ENCODE results near the gene KANSL1.

The KANSL1 gene

DNA sequence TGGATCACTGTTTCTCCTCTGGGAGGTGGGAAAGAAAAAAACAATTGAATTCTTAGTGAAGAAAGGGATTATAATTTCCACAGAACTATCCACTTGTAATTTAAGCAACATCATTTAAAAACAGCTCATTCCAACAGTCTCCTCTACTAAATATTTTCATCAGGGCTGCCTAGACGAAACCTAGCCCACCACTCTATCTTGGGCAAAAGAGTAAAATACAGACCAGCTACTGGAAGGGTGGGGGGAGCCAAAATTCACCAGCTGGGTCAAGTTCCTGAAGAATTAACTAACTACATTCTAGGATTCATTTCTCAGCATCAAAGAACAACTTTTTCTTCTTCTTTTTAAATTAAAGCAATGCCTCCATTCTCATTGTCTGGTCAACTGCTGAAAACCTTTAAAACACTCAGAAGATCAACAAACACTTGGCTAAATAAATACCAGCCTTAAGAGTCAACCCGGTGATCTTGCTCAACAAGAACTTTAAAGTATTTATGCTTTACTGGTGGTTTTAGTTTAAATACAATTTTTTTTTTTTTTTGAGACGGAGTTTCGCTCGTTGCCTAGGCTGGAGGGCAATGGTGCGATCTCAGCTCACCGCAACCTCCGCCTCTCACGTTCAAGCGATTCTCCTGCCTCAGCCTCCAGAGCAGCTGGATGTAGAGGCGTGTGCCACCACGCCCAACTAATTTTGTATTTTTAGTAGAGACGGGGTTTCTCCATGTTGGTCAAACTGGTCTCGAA, 25.2 kb downstream of the KANSL1 start:
- no peak for DNase-seq

DNA sequence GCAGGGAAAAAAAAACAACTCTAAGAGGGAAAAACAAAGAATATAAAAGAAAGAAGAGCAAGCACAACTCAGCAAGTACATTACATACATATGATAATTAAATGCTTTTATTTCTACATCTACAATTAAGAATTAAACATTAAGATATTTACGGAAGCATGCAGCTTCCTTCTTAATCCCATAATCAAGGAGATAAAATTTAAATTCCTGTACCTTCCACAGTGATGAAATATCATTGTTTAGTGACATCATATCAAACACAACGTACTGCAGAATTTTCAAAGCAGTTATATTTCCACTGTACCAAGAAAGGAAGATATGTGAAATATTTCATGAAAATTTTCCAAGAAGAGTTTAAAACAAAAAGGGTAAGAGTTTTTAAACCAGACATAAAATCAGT, 26.0 kb downstream of the KANSL1 start:
- DNase-seq = no peak

DNA sequence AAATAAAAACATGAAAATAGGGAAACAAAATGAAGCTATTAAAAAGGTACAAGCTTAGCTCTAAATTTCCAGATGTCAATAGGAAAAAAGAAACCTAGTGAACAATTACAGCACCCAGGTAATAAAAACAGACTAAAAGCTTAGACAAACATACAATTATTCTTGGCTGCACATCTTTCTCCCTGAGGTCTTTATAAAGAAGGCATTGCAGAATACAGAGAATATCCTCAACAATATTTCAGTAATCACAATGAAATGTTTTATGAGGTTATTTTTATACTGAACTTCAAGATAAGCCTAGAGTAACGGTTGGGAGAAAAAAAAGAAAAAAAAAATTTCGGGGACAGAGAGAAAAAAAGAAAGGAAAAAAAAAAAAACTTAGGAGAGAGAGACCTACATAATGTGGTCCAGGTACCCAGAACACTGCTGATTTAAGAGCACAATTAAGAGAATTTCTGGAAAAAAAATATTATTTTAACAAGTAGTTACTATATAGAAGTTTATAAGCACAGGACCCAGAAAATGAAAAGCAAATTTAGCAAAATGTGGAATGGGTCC, 26.5 kb downstream of the KANSL1 start:
- no peak for DNase-seq

DNA sequence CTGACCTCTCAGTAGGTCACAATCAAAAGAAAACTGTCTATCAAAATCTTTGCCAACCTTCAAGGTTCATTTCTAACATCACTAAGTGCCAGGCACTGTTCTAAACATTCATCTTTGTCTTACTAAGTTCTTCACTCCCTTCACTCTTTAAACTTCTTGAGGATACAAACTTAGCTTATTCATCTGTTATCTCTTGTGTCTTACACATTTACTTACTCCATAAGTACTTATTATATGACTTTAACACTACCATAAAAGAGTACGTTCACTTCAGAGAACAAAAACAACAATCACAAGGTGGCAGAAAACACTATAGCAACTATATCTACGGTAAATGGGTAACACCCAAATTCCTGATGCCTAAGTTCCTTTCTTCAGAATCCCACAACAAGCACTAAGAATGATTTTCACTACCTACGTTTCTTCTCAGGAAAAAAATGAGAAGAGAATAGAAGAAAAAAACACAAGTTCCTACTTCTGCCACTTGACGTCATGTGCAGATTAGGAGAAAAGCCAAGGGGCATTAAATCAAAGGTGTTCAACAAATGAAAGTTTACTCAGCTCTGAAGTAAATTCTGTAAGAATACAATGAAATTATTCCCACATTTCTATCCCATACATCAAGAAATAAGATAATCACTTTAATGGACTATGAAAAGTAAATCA, 29.2 kb downstream of the KANSL1 start:
- DNase-seq = no peak

DNA sequence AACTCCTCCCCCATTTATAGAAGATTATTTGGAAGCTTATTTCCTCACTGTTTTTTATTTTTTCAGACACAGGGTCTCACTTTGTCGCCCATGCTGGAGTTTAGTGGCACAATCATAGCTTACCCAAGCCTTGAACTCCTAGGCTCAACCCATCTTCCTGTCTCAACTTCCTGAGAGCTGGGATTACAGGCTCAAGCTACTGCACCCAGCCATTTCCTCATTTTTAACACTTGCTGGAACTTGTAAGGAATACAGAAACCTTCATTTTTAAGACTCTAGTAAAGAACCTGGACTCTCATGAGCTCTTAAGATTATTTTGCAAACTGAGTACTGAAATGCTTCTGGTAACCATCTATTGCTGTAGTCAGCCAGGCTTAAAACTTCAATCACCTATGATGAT, 29.9 kb downstream of the KANSL1 start:
- peak; percentile 53 to 60 (median 58) for DNase-seq

DNA sequence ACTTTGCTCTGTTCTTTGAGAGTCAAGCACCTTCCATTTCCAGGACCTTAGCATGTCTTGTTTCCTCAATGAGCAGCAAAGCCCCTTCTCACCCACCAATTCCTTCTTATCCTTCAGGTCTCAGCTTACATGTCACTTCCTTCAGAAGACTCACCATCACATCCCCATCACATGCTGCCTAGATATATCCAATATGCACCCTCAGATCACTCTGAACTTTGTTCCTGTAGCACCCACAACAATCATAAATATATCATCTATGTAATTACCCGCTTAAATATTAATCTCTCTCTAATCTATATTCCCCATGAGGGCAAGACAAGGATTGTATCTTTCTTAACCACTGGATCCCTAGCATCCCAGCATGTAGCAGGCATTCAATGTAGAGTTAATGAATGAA, 30.4 kb downstream of the KANSL1 start:
- DNase-seq = no peak

DNA sequence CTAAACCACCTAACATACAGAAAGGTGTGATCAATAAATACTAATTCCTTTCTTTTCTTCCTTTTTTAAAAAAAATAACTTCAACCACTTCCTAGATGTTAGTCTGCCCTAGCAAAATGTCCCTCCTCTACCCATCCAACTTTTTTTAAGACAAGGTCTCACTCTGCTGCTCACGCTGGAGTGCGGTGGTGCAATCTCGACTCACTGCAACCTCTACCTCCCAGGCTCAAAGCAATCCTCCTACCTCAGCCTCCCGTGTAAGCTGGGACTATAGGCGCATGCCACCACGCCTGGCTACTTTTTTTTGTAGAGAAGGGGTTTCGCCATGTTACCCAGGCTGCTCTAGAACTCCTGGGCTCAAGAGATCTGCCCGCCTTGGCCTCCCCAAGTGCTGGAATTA, 33.1 kb downstream of the KANSL1 start:
- no peak for DNase-seq

DNA sequence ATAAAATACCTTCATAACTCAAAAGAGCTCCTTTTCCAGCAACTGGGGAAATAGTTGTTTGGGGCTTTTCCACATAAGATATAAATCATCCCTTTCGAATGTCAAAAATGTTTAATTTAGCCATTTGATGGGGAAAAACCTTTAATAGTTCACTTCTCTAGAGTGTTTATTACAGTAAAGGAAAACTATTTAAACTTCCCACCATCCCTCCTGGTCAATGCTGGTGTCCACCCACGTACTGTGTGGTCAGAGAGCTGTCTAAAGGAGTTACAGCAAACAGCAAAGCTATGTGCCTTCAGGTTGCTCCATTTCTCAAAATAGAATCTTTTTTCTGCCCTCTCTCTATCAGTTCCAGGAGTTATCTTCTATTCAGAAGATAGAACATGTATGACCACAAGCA, 33.5 kb downstream of the KANSL1 start:
- DNase-seq = peak; percentile 53 to 66 (median 58)

DNA sequence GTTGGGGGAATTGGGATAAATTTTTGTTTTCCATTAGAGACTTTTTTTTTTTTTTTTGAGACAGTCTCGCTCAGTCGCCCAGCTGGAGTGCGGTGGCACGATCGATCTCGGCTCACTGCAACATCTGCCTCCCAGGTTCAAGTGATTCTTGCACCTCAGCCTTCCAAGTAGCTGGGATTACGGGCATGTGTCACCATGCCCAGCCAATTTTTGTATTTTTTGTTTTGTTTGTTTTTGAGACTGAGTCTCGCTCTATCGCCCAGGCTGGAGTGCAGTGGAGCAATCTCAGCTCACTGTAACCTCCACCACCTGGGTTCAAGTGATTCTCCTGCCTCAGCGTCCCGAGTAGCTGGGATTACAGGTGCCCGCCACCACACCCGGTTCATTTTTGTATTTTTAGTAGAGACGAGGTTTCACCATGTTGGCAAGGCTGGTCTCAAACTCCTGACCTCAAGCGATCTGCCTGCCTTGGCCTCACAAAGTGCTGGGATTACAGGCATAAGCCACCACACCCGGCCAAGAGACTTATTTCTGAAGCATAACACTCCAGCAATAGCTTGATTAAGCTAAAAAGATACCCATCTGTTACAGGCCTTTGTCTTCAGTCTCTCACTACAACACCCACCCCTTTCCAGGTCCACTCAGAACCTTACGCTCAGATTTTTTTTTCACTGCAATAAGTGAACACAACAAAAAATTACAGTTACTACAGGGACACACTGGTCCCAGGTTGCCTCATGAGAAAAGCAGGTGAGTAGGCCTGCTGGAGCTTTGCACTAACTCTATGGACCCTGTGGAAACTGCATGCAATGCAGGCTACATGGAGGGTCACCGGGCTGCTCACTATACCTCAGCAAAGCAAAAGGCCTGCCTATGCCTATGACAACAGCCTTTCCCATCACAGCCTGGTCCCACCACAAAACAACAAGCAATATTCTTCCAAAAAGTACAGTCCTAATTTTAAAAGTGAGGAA, 34.6 kb downstream of the KANSL1 start:
- DNase-seq = no peak

DNA sequence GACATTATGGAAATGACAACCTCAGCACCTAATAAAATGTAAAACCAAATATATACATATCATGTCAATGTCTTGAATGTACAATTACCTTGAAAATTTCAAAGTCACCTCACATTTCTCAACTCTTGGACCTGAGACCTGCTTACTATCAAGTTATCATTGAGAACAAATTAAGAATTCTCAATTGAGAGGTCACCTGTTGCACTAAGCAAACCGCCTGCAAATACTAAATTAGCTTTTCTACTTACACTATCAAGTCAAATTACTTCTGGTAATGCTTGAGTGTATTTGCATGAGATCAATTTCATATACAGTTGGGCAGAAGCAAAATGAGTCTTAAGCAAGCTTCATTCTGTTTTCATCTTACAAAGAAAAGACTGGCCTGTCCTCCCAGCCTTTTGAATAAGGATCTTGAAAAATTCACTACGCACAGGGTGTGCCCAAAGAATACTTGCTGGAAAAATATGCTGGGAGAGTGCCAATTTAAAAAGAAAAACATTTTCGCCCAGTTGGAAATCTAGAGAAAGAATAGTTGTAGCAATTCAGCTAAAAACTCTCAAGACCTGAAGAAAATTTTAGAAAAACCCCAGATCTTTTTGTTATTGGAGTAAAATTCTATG, 35.7 kb downstream of the KANSL1 start:
- no peak for DNase-seq

DNA sequence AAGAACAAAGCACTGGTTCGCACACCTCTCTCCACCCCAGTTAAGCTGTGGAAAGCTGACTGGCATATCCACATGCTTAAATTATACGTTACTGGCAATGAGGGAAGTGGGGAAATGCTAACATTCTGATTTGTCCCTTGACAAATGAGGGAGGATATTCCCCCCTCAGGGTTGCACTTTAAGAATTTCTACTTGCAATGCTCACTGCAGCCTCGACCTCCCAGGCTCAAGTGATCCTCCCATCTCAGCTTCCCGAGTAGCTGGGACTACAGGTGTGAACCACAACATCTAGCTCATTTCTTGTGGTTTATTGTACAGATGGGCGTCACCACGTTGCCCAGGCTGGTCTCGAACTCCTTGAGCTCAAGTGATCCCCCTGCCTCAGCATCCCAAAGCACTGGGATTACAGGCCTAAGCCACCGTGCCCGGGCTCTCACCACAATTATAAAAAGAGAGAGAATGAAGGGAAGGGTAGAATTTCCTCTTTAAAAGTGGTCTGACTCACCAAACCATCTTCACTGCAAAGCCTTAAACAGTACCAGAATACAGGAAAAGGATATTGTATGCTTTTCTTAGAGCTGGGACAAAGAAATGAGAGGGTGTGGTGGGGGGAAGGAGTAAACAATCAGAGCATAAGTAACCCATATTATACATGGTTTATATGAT, 38.9 kb downstream of the KANSL1 start:
- DNase-seq = peak in 2 of 3 donors; percentile 39 to 46

DNA sequence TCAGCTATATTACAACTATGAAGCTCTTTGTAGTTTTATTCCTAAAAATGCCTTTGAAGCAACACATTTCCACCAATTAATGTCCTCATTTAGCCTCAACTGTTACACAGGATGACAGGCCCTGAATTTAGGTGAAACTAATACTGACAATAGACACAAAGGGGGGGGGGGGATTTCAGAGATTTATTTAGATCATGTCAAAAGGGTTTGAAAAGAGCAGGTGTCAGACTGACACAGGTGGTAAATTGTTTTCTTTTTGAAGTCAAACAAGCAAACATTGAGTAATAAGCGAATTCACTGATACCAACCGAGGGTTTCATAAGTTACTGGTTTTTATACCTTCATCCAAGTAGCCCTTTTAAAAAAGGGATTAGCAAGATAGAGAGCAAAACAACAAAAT, 40.8 kb downstream of the KANSL1 start:
- no peak for DNase-seq

DNA sequence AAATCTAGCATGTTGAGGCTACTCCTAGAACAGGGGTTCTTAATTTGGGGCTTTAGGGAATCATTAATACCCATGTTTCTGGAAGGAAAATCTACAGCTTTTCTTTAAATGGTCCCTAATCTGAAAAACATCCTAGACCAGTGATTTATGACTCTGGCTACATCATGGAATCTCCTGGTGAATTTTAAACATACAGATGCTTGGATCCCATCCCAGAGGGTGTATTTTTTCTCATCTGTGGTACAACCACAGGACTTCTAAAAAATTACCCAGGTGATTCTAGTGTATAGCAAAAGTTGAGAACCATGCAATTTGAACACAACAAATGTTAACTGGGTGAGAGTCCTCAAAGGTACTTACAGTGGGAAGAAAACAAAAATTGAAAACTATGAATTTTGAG, 41.5 kb downstream of the KANSL1 start:
- DNase-seq = no peak

DNA sequence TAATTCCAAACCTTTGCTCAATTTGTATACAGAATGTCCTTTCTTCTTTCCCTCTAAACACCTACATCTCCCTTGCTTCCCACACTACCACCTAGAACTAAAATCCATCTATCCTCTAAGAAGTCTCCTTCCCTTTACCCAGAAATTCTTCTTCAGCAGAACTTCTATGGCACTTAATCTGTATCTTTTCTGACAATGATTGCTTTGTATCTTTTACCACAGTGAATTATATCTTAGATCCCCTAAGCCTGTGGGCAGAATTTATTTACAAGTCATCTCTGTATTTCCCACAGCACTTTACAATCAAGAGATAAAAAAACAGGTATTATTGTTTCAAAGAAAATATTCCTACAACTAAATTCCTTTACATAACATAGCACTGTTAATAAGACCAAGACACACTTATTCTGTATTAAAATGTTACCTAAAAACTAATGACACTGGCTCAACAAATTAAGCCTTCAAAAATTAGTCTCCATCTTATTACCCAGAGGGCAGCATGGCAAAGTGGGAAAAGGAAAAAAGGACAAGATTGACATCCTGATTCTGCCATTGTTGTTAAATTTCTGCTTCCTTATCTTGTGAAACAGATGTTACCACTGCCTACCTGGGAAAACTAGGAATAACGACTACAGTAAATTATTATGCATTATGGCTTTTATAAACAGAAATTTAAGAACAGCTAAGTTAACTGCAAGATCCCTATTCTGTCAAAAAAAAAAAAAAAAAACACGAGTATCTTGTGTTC, 42.8 kb downstream of the KANSL1 start:
- no peak for DNase-seq

DNA sequence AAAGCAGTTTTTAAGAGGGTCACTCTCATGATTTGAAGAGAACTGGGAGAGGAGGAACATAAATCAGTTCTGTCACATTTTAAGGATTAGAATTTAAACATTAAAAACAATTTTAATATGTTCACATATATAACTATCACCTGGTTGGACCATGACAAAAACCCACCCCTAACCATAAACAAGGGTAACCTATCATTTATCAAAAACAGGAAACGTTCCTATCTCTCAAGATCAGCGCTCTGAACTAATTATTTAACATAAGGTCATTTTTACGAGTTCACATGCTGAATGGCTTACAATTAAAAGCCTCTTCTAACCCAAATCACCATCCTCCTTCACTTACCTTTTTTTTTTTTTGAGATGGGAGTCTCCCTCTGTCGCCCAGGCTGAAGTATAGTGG, 45.0 kb downstream of the KANSL1 start:
- no peak for DNase-seq

DNA sequence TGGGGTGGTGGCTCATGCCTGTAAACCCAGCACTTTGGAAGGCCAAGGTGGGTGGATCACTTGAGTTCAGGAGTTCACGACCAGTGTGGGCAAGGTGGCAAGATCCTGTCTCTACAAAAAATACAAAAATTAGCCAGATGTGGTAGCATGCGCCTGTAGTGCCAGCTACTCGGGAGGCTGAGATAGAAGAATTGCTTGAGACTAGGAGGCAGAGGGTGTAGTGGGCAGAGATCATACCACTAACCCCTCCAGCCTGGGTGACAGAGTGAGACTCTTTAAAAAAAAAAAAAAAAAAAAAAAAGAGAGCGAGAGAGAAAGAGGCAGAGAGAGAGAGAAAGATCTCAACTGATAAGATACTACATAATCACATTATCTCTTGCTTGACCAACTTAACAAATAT, 45.9 kb downstream of the KANSL1 start:
- no peak for DNase-seq

DNA sequence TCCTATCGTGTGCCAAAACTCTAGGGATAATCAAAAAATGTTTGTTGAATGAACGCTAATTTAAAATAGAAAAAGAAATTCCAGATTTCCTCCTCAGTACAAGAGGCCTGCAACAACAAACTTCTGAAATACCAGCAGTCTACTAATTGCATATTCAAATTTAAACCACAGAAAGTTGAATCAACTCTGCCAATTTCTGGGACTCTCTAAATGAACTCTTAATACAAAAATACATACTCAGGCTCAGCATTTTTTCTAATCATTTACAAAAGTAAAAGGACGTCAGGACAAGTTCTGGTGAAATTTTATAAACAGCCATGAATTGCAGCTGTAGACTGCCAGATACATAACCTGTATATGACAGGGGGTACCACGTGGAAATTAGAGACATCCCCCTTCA, 49.0 kb downstream of the KANSL1 start:
- DNase-seq = no peak

DNA sequence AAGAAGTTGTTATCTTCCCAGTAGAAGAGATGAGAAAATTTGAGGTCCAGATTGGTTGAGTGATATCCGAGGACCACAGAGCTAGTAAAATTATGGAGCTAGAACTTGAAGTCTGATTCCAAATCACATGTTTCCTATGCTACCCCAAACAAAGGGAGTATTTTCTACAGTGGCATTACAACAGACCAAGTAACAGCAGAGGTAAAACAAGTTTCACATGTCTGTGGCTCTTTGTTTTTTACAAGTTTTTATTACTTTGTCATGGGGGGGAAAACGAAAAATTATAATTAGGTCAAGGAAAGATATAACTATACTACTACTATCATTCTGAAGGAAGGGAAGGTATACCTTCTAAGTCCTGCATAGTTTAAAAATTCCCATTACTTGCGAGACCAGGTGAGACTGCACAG, 49.4 kb downstream of the KANSL1 start:
- DNase-seq = no peak

DNA sequence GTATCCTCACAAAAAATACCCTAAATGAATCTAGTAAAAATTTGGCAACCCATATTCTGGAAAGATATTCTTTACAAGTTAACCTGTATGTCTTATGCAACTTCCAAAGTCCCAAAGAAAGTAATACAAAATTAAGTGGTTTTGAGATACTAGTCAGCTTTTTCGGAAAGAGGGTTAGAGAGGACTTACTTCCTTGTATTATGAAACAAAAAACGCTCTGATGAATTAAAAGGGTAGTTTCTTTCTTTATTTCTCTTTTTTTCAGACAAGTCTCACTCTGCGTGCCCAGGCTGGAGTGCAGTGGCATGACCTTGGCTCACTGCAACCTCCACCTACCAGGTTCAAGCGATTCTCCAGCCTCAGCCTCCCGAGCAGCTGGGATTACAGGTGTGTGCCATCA, 51.6 kb downstream of the KANSL1 start:
- DNase-seq = peak; percentile 39 to 70 (median 55)

DNA sequence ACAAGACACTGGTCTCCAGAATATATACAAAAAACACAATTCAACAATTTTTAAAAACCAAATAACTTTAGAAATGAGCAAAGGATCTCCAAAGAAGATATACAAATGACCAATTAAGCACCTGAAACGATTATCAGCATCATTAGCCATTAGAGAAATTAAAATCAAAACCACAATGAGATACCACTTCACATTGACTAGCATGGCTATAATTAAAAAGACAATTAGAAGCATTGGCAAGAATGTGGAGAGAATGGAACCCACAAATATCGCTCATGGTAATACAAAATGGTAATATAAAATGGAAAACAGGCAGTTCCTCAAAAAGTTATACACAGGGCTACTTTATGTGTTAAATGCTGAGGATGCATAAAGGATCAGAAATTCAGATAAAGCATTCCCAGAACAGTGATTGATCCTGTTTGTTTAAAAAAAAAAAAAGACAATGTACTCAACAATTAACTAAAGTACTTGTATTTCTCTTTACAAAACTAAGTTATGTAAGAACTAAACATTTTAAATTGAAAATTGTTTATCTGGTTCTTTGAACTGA, 52.5 kb downstream of the KANSL1 start:
- no peak for DNase-seq

Data from suppressor macrophage treated with lipopolysaccharide for 1 hour (primary cell).